Glutamatergic neuron (in vitro differentiated cells): ENCODE data around the gene INSC. TPM values are rescaled to one million over a fixed set of nuclear protein-coding genes. Genes with fewer than 3 reads are reported as not detected.

Experiments
- DNase-seq: peaks from one replicate; pipeline ENCODE4 v3.0.0; 2022
- H3K27ac Mint-ChIP-seq: one replicate; pipeline ENCODE4 v1.8.0; 2020; ENCODE audit warnings: mild to moderate bottlenecking, mixed read lengths, inconsistent platforms; ENCODE audit not compliant: unreplicated experiment
- H3K27me3 Mint-ChIP-seq: one replicate; pipeline ENCODE4 v1.8.0; 2020; ENCODE audit warnings: mild to moderate bottlenecking, moderate library complexity, mixed read lengths, inconsistent platforms; ENCODE audit not compliant: unreplicated experiment
- H3K36me3 Mint-ChIP-seq: one replicate; pipeline ENCODE4 v1.8.0; 2020; ENCODE audit warnings: mild to moderate bottlenecking, mixed read lengths, inconsistent platforms; ENCODE audit not compliant: unreplicated experiment
- H3K4me1 Mint-ChIP-seq: one replicate; pipeline ENCODE4 v1.8.0; 2020; ENCODE audit warnings: mild to moderate bottlenecking, low read depth, mixed read lengths, inconsistent platforms; ENCODE audit not compliant: unreplicated experiment
- H3K4me3 Mint-ChIP-seq: one replicate; pipeline ENCODE4 v1.8.0; 2020; ENCODE audit warnings: mild to moderate bottlenecking, mixed read lengths, inconsistent platforms; ENCODE audit not compliant: unreplicated experiment
- H3K9me3 Mint-ChIP-seq: one replicate; pipeline ENCODE4 v1.8.0; 2020; ENCODE audit warnings: mild to moderate bottlenecking, moderate library complexity, mixed read lengths, inconsistent platforms; ENCODE audit not compliant: unreplicated experiment
- total RNA-seq: library from RNA; stranded (reverse); fragmentation: NEBNext Ultra II Directional; extraction: Animal tissue kit (Norgen Biotek cat#: 25700); gene quantifications from one replicate; pipeline ENCODE4 v1.2.1, GENCODE V29; 2021; ENCODE audit not compliant: unreplicated experiment
- TF ChIP-seq, protein P1 (sequence below): fragments of 200-600 bp; sonication (generic); IDR thresholded peaks from one replicate; pipeline ENCODE4 v1.5.0; 2021; ENCODE audit not compliant: partially characterized antibody, unreplicated experiment

The INSC gene
- total RNA-seq, 1 donor from 2014 or later: not detected

DNA sequence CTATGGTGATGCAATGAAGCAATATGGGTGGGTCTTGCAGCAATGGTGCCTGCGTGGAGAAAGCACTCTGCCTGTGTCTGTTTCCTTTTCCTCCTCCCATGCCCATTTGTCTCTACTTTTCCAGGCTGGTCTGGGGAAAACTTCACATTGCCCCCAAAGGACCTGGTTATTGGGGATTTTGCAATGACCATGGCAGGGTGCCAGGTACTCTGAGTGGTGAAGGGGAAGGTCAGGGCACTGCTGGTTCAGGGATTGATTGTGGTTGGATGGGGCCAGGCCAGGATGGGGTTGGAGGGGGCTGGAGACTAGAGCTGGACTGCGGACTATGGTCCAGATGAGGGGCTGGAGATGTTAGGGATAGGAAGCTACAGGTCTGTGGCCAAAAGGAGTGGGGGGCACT lies 92.1 kb downstream of the INSC start:
- Mint-ChIP-seq H3K36me3 (no peaks in the 10 kb centered on the region), H3K4me1 (peaks cover 16% of the 10 kb centered on the region), H3K9me3 (peaks cover 6% of the 10 kb centered on the region), H3K4me3 (no peak overlapping the region), H3K27me3 (peaks cover 2% of the 10 kb centered on the region), H3K27ac (no peak overlapping the region)
- TF ChIP-seq, protein P1, sequence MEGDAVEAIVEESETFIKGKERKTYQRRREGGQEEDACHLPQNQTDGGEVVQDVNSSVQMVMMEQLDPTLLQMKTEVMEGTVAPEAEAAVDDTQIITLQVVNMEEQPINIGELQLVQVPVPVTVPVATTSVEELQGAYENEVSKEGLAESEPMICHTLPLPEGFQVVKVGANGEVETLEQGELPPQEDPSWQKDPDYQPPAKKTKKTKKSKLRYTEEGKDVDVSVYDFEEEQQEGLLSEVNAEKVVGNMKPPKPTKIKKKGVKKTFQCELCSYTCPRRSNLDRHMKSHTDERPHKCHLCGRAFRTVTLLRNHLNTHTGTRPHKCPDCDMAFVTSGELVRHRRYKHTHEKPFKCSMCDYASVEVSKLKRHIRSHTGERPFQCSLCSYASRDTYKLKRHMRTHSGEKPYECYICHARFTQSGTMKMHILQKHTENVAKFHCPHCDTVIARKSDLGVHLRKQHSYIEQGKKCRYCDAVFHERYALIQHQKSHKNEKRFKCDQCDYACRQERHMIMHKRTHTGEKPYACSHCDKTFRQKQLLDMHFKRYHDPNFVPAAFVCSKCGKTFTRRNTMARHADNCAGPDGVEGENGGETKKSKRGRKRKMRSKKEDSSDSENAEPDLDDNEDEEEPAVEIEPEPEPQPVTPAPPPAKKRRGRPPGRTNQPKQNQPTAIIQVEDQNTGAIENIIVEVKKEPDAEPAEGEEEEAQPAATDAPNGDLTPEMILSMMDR: no peak
- no peak for DNase-seq

DNA sequence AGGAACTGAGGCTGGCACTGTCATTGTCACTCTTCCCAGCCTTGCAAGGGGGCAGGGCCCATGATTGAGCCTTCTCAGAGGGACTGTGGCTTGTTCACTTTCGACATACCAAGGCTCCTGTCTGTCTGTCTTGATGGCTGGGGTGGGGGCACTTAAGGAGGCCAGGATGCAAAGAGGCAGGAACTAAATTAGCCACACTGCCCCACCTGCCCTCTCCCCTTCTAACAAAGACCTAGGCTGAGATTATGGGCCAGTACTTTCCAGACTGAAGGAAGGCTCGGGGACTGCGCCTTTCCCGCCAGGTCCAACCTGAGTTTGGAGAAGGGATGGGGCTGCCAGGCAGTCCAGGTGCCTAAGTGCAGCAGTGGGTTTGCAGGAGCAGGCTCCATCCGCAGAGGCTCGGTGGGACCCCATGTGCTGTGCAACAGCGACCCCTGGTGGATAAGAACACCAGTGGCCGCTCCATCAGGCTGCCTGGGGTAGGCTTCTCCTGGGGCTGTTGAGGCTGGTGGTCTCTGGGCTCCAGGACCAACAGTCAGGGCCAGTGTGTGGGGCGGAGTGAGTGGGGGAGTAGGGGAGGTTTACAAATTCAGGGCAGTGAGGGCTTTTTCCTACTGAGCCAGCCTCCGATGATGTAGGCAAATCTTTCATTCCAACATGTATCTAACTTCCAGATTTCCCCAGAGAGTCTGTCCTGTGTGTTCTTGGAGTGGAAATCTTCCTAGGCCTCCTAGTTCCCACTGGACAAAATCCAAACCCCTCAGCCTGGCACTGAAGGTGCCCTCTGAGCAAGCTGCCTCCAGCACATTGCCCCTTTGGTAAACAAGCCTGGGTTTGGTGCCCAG lies 93.9 kb downstream of the INSC start:
- peak; percentile 93 for DNase-seq
- TF ChIP-seq, protein P1: peak; percentile 98
- Mint-ChIP-seq H3K36me3 (no peaks in the 10 kb centered on the region), H3K9me3 (peaks cover 6% of the 10 kb centered on the region), H3K4me1 (peaks cover 16% of the 10 kb centered on the region), H3K4me3 (no peak overlapping the region), H3K27ac (no peak overlapping the region), H3K27me3 (peaks cover 3% of the 10 kb centered on the region)

DNA sequence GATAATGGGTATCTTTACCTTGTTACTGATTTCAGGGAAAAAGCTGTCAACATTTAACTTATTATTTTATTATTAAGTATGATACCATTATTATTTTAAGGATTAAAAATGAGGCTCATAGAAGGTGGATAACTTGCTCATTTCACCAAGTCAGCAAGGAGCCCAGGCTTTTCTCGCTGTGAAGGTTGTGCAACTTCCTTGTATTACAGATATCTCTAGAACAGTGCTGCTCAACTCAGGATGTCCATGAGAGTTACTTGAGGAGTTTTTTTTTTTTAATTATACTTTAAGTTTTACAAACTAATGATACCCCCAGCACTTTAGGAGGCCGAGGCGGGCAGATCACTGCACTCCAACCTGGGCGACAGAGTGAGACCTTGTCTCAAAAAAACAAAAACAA lies 98.2 kb downstream of the INSC start:
- Mint-ChIP-seq H3K4me1 (peaks cover 3% of the 10 kb centered on the region), H3K9me3 (peaks cover 4% of the 10 kb centered on the region), H3K36me3 (no peaks in the 10 kb centered on the region), H3K4me3 (no peak overlapping the region), H3K27ac (no peak overlapping the region), H3K27me3 (peaks cover 1% of the 10 kb centered on the region)
- DNase-seq: no peak
- TF ChIP-seq, protein P1: no peak

DNA sequence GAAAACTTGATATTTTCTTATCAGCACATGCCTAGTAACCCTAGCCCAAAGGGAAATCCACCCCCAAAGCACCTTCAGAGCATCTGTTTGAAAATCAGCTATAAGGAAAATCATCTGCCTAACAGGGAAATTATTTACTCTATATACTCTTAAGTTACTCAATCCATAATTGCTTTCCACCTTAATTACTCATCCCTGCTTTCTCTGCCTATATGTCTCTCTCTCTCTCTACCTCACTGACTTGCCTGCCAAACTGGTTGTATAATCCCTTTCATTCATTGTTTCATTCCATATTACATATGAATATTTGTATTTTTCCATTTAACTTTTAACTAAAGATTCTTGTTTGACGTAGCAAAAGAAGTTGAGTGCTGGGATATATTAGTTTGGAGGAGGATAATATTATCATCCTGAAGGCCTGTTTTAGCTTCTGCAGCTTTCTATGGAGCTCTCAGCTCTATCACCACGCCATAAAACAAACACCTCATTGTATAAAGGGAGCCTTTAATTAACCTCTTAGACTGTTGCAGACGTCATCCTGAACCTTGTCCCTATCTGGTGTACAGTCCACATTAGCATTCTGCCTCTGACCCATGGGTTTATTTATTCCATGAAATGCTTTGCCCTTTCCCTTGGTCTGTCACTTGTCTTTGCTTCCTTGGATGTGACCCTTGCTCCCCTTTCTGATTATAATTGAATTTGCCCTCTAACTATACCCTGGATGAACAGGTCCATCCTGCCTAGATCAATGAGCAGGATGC lies 98.9 kb downstream of the INSC start:
- no peaks in the 10 kb centered on the region for H3K36me3 Mint-ChIP-seq
- no peak overlapping the region for H3K4me3 Mint-ChIP-seq
- DNase-seq: no peak
- peaks cover 4% of the 10 kb centered on the region for H3K27me3 Mint-ChIP-seq
- no peaks in the 10 kb centered on the region for H3K4me1 Mint-ChIP-seq
- peaks cover 4% of the 10 kb centered on the region for H3K9me3 Mint-ChIP-seq
- no peak overlapping the region for H3K27ac Mint-ChIP-seq
- TF ChIP-seq, protein P1: no peak

DNA sequence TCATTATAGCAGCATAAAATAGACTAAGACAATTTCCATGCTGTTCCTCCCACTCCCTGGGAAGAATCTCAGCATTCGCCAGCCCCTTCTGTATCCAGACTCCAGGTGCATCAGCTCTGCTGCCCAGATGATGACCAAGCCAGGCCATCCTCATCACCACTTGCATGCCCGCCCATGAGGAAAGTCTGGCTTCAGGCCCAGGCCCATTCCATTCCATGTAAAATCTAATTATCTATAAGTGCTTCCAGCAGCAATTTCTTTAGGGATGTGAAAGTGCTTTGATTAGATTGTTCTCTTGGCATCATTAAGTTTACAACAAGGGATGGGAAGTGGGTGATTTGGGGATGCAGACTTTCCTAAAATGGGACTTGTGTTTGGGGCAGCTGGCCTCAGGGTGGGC lies 100.3 kb downstream of the INSC start:
- peaks cover 5% of the 10 kb centered on the region for H3K4me1 Mint-ChIP-seq

More for the DNA sequence above, 100.3 kb downstream of the INSC start:
- no peaks in the 10 kb centered on the region for H3K36me3 Mint-ChIP-seq
- TF ChIP-seq, protein P1: no peak
- peaks cover 4% of the 10 kb centered on the region for H3K27me3 Mint-ChIP-seq
- DNase-seq: no peak
- H3K27ac Mint-ChIP-seq: no peak overlapping the region
- no peak overlapping the region for H3K4me3 Mint-ChIP-seq
- peaks cover 4% of the 10 kb centered on the region for H3K9me3 Mint-ChIP-seq
